Measurements from ENCODE around the gene KRT23.
"Not testable (repeated sequence)": the region's sequence is repeated elsewhere in the genome, so short reads cannot be mapped to it uniquely, and the experiment has no call there.

Gene KRT23

GRCh38 chr17:40950176-40950575 lies 12.7 kb upstream of the KRT23 start:
- no peak for DNase-seq (ENCODE audit: low read depth, low spot score)

GRCh38 chr17:40949418-40949817 lies 12.0 kb upstream of the KRT23 start:
- no peak for DNase-seq (ENCODE audit: low read depth, low spot score)

GRCh38 chr17:40947929-40948328 lies 10.5 kb upstream of the KRT23 start:
- DNase-seq (ENCODE audit: low read depth, low spot score) = no peak

GRCh38 chr17:40945414-40945813 lies 8.0 kb upstream of the KRT23 start:
- no peak for DNase-seq (ENCODE audit: low read depth, low spot score)

- DNase-seq (ENCODE audit: low read depth, low spot score) = no peak
Measured at GRCh38 chr17:40944531-40944930, 7.1 kb upstream of the KRT23 start.

- no peak for DNase-seq (ENCODE audit: low read depth, low spot score)
Measured at GRCh38 chr17:40942553-40942952, 5.1 kb upstream of the KRT23 start.

GRCh38 chr17:40940266-40940665 lies 2.8 kb upstream of the KRT23 start:
- DNase-seq (ENCODE audit: low read depth, low spot score) = no peak

GRCh38 chr17:40938981-40939380 lies 1.5 kb upstream of the KRT23 start:
- DNase-seq (ENCODE audit: low read depth, low spot score) = no peak

GRCh38 chr17:40936976-40937375 lies 470 bp downstream of the KRT23 start:
- DNase-seq (ENCODE audit: low read depth, low spot score) = no peak

- no peak for DNase-seq (ENCODE audit: low read depth, low spot score)
Measured at GRCh38 chr17:40936437-40936971, 942 bp downstream of the KRT23 start.

- DNase-seq (ENCODE audit: low read depth, low spot score) = no peak
Measured at GRCh38 chr17:40935624-40936023, 1.8 kb downstream of the KRT23 start.

- no peak for DNase-seq (ENCODE audit: low read depth, low spot score)
Measured at GRCh38 chr17:40932608-40933007, 4.8 kb downstream of the KRT23 start.

GRCh38 chr17:40931311-40931710 lies 6.1 kb downstream of the KRT23 start:
- no peak for DNase-seq (ENCODE audit: low read depth, low spot score)

- no peak for DNase-seq (ENCODE audit: low read depth, low spot score)
Measured at GRCh38 chr17:40926341-40926740, 11.1 kb downstream of the KRT23 start.

GRCh38 chr17:40922239-40922638 lies 15.2 kb downstream of the KRT23 start:
- DNase-seq (ENCODE audit: low read depth, low spot score) = no peak

GRCh38 chr17:40921026-40921425 lies 16.4 kb downstream of the KRT23 start:
- DNase-seq (ENCODE audit: low read depth, low spot score) = no peak

- DNase-seq (ENCODE audit: low read depth, low spot score) = not testable (repeated sequence)
Measured at GRCh38 chr17:40917116-40917515, 20.3 kb downstream of the KRT23 start.

GRCh38 chr17:40916366-40916765 lies 21.1 kb downstream of the KRT23 start:
- no peak for DNase-seq (ENCODE audit: low read depth, low spot score)

GRCh38 chr17:40915721-40916256 lies 21.7 kb downstream of the KRT23 start:
- no peak for DNase-seq (ENCODE audit: low read depth, low spot score)

- no peak for DNase-seq (ENCODE audit: low read depth, low spot score)
Measured at GRCh38 chr17:40915199-40915661, 22.2 kb downstream of the KRT23 start.

- DNase-seq (ENCODE audit: low read depth, low spot score) = no peak
Measured at GRCh38 chr17:40914075-40914855, 23.2 kb downstream of the KRT23 start.

- no peak for DNase-seq (ENCODE audit: low read depth, low spot score)
Measured at GRCh38 chr17:40912486-40913210, 24.8 kb downstream of the KRT23 start.
